CD14-positive monocyte (primary cell): ENCODE data around the gene CEP85L. TPM values are rescaled to one million over a fixed set of nuclear protein-coding genes. Genes with fewer than 3 reads are reported as not detected.

Source experiments
- DNase-seq, 3 donors: peaks; one replicate each; pipeline ENCODE4 v3.0.0-alpha.2; 2011 to 2022
- H2AFZ ChIP-seq: 2 replicates; pipeline ENCODE4 v1.6.0; 2012; ENCODE audit warnings: mild to moderate bottlenecking, low read depth, low read length, inconsistent platforms; ENCODE audit not compliant: insufficient read depth, poor library complexity, severe bottlenecking
- H3K27ac ChIP-seq, 2 donors: 1 replicate in 1 of 2; 2 replicates in 1 of 2; pipeline ENCODE4 v1.5.1; 2012 to 2013; ENCODE audit warnings: low read length in 2 of 2, control low read depth in 1 of 2, inconsistent platforms in 1 of 2, low read depth in 1 of 2, mild to moderate bottlenecking in 1 of 2
- H3K27me3 ChIP-seq, 2 donors: one replicate each; pipeline versions ENCODE4 v1.6.0 to v1.6.1; 2011 to 2013; ENCODE audit warnings: low read length in 2 of 2; ENCODE audit not compliant: control insufficient read depth in 2 of 2, insufficient read depth in 2 of 2
- H3K36me3 ChIP-seq, 2 donors: replicated peaks in 1 of 2; 1 replicate in 1 of 2; 2 replicates in 1 of 2; pipeline versions ENCODE4 v1.5.1 to v1.6.1; 2012 to 2013; ENCODE audit warnings: low read length in 2 of 2, control low read depth in 1 of 2, inconsistent platforms in 1 of 2, mild to moderate bottlenecking in 1 of 2; ENCODE audit not compliant: insufficient read depth in 2 of 2, control insufficient read depth in 1 of 2
- H3K4me1 ChIP-seq, 2 donors: 1 replicate in 1 of 2; 2 replicates in 1 of 2; pipeline versions ENCODE4 v1.5.1 to v1.6.1; 2012 to 2013; ENCODE audit warnings: low read length in 2 of 2, control low read depth in 1 of 2, inconsistent platforms in 1 of 2, mild to moderate bottlenecking in 1 of 2, moderate library complexity in 1 of 2; ENCODE audit not compliant: insufficient read depth in 2 of 2, control insufficient read depth in 1 of 2
- H3K4me2 ChIP-seq: replicated peaks from 2 replicates; pipeline ENCODE3; 2012; ENCODE audit warnings: low read length, moderate library complexity, mild to moderate bottlenecking; ENCODE audit not compliant: poor library complexity, severe bottlenecking; ENCODE audit errors: extremely low read depth
- H3K4me3 ChIP-seq, 3 experiments: fragments of 200-600 bp in 1 of 3; sonication (generic) in 1 of 3; replicated peaks in 1 of 3; 1 replicate in 2 of 3; 2 replicates in 1 of 3; pipeline ENCODE4 v1.5.1; 2011 to 2013; ENCODE audit warnings: low read length in 3 of 3, mild to moderate bottlenecking in 3 of 3, control low read depth in 2 of 3, low read depth in 2 of 3, inconsistent platforms in 1 of 3, moderate library complexity in 1 of 3
- H3K79me2 ChIP-seq: 2 replicates; pipeline ENCODE4 v1.6.0; 2012; ENCODE audit warnings: mild to moderate bottlenecking, control low read depth, inconsistent platforms, low read length, moderate library complexity; ENCODE audit not compliant: insufficient read depth
- H3K9ac ChIP-seq: 2 replicates; pipeline ENCODE4 v1.6.0; 2017; ENCODE audit warnings: low read length, mild to moderate bottlenecking; ENCODE audit not compliant: insufficient read depth, poor library complexity, severe bottlenecking
- H3K9me3 ChIP-seq, 2 donors: replicated peaks in 1 of 2; 1 replicate in 1 of 2; 2 replicates in 1 of 2; pipeline versions ENCODE4 v1.5.1 to v1.6.1; 2012 to 2013; ENCODE audit warnings: low read length in 2 of 2, control low read depth in 1 of 2; ENCODE audit not compliant: control insufficient read depth in 1 of 2, insufficient read depth in 1 of 2
- H4K20me1 ChIP-seq: 2 replicates; pipeline ENCODE4 v1.6.0; 2012; ENCODE audit warnings: mild to moderate bottlenecking, low read length, control low read depth, moderate library complexity; ENCODE audit not compliant: insufficient read depth
- H3K27ac Mint-ChIP-seq, 7 donors: one replicate each; pipeline ENCODE4 v1.8.0; 2020; ENCODE audit warnings: mild to moderate bottlenecking in 7 of 7, mixed read lengths in 7 of 7, moderate library complexity in 6 of 7, inconsistent platforms in 2 of 7
- H3K27me3 Mint-ChIP-seq, 3 donors: one replicate each; pipeline ENCODE4 v1.8.0; 2021 to 2022; ENCODE audit warnings: low read depth in 3 of 3, mild to moderate bottlenecking in 3 of 3, mixed read lengths in 3 of 3, moderate library complexity in 3 of 3, inconsistent platforms in 1 of 3
- H3K36me3 Mint-ChIP-seq, 2 donors: one replicate each; pipeline ENCODE4 v1.8.0; 2020; ENCODE audit warnings: mixed read lengths in 2 of 2, inconsistent platforms in 1 of 2, mild to moderate bottlenecking in 1 of 2
- H3K4me1 Mint-ChIP-seq: one replicate; pipeline ENCODE4 v1.8.0; 2020; ENCODE audit warnings: mild to moderate bottlenecking, mixed read lengths
- H3K4me3 Mint-ChIP-seq, 2 donors: one replicate each; pipeline ENCODE4 v1.8.0; 2020; ENCODE audit warnings: mild to moderate bottlenecking in 2 of 2, mixed read lengths in 2 of 2, moderate library complexity in 1 of 2
- H3K9me3 Mint-ChIP-seq, 7 donors: one replicate each; pipeline ENCODE4 v1.8.0; 2020 to 2022; ENCODE audit warnings: mixed read lengths in 7 of 7, mild to moderate bottlenecking in 6 of 7, moderate library complexity in 6 of 7, inconsistent platforms in 2 of 7
- whole genome bisulfite sequencing: methylation state at CpG from one replicate; pipeline ENCODE4 v1.1.5; 2013; ENCODE audit warnings: missing lambda C conversion rate; ENCODE audit not compliant: insufficient coverage; 5-methylcytosine and 5-hydroxymethylcytosine counted together
- intact Hi-C, 2 donors: fragments of 100-400 bp; cut with micrococcal nuclease; formaldehyde crosslinking; loops; one replicate each; pipeline versions ENCODE4 v1.15.0 to v1.15.1; 2023
- polyA plus RNA-seq, 3 donors: library from polyadenylated mRNA; depleted of rRNA in 1 of 3; unstranded in 2 of 3; stranded (reverse) in 1 of 3; fragments of 300-500 nt in 2 of 3; fragments of >200 nt in 1 of 3; fragmentation: Illumina TruSeq in 2 of 3; gene quantifications; 1 replicate in 2 of 3; 2 replicates in 1 of 3; pipeline ENCODE4 v1.2.3, GENCODE V29; 2012 to 2021
- TF ChIP-seq, protein P1 (sequence below): fragments of 200-600 bp; IDR thresholded peaks from one replicate; pipeline ENCODE4 v1.8.0; 2022; ENCODE audit warnings: antibody characterized with exemption, mild to moderate bottlenecking

CEP85L gene
- polyA plus RNA-seq, 3 donors, result 14.9 to 38.3 (median 19.6) TPM

DNA sequence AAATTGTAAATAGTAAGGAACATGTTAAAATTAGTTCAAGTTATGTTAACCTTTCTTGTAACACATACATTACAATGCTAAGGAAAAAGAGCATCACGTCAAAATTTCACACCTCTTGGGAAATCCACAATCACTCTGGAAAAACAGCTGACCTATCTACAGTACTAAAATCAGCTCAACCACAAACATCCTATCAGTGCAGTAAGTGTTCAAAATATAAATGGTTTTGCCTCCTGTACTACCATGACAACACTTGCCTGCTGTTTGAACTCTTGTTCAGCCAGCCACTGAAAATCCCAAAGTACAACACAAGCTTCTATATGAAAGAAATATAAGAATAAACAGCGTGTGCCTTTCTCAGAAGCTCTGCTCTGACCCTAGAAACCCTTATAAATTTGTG, 186.8 kb downstream of the CEP85L start:
- no peak overlapping the region for H3K4me3 Mint-ChIP-seq
- peaks cover 53 to 54% of the 10 kb centered on the region in 2 donors for H3K36me3 Mint-ChIP-seq
- H3K27me3 ChIP-seq, result no peaks in the 10 kb centered on the region
- H3K9ac ChIP-seq, result no peak overlapping the region
- no peaks in the 10 kb centered on the region for H3K4me1 ChIP-seq
- H2AFZ ChIP-seq, result no peak overlapping the region
- no peaks in the 10 kb centered on the region for H3K79me2 ChIP-seq
- H3K27ac Mint-ChIP-seq, result peak overlapping the region in 1 of 7 donors; percentile 21
- H3K9me3 ChIP-seq, result no peaks in the 10 kb centered on the region
- H3K4me3 ChIP-seq, result no peak overlapping the region
- no peak overlapping the region for H3K27ac ChIP-seq
- no peak overlapping the region for H3K4me2 ChIP-seq
- DNase-seq, result no peak
- no peaks in the 10 kb centered on the region for H3K4me1 Mint-ChIP-seq
- no peaks in the 10 kb centered on the region for H3K27me3 Mint-ChIP-seq
- H3K36me3 ChIP-seq, result peaks cover 44 to 70% of the 10 kb centered on the region in 2 donors
- H3K9me3 Mint-ChIP-seq, result no peaks in the 10 kb centered on the region
- intact Hi-C loops, result no loop called here
- WGBS, result no CpG with 5 or more reads among the region's 2 CpGs
- TF ChIP-seq, protein P1, sequence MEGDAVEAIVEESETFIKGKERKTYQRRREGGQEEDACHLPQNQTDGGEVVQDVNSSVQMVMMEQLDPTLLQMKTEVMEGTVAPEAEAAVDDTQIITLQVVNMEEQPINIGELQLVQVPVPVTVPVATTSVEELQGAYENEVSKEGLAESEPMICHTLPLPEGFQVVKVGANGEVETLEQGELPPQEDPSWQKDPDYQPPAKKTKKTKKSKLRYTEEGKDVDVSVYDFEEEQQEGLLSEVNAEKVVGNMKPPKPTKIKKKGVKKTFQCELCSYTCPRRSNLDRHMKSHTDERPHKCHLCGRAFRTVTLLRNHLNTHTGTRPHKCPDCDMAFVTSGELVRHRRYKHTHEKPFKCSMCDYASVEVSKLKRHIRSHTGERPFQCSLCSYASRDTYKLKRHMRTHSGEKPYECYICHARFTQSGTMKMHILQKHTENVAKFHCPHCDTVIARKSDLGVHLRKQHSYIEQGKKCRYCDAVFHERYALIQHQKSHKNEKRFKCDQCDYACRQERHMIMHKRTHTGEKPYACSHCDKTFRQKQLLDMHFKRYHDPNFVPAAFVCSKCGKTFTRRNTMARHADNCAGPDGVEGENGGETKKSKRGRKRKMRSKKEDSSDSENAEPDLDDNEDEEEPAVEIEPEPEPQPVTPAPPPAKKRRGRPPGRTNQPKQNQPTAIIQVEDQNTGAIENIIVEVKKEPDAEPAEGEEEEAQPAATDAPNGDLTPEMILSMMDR, result no peak
- no peaks in the 10 kb centered on the region for H4K20me1 ChIP-seq

DNA sequence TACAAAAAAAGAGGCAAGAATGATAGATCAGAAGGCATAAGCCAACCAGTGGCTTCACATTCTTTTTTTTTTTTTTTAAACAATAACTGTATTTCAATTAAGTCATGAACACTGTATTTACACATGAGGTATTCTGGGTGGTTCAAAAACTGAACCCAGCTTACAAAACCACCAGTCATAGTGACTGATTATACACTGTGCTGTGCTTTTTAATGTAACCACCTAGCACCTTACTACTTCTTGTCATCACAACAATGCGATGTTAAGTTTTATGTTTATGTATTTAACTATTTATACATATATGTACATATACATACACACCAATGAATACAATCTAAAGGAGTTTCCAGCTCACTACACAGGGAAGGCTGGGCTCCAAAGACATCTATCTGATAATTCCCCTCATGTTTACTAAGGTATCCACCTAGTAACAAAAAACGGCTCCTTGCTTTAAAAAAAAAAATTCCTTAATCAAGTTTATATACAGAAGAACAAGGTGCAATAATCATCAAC, 190.4 kb downstream of the CEP85L start:
- no peak overlapping the region for H2AFZ ChIP-seq
- Mint-ChIP-seq H3K4me1 (no peaks in the 10 kb centered on the region), H3K27ac (no peak overlapping the region), H3K9me3 (no peaks in the 10 kb centered on the region), H3K4me3 (no peak overlapping the region), H3K27me3 (no peaks in the 10 kb centered on the region), H3K36me3 (peaks cover 20 to 26% of the 10 kb centered on the region in 2 donors)
- H3K4me2 ChIP-seq, result no peak overlapping the region
- H3K79me2 ChIP-seq, result no peaks in the 10 kb centered on the region
- no peak for DNase-seq
- no peaks in the 10 kb centered on the region for H3K9me3 ChIP-seq
- H3K27ac ChIP-seq, result no peak overlapping the region
- TF ChIP-seq, protein P1, result no peak
- no peaks in the 10 kb centered on the region for H3K27me3 ChIP-seq
- no peak overlapping the region for H3K9ac ChIP-seq
- H3K4me3 ChIP-seq, result no peak overlapping the region
- H4K20me1 ChIP-seq, result no peaks in the 10 kb centered on the region
- no peaks in the 10 kb centered on the region for H3K4me1 ChIP-seq
- WGBS, result no CpG with 5 or more reads among the region's 2 CpGs
- H3K36me3 ChIP-seq, result peaks cover 13 to 34% of the 10 kb centered on the region in 2 donors
- intact Hi-C loops, result no loop called here
